Midbrain (tissue), 1 donor: ENCODE results near the gene DOK3.
"Not testable (repeated sequence)": the region's sequence is repeated elsewhere in the genome, so short reads cannot be mapped to it uniquely, and the experiment has no call there.

Source experiments
- DNase-seq: peaks from one replicate; lab custom pipeline; 2025; lab: John Stamatoyannopoulos, UW

DOK3 gene

GRCh38 chr5:177497292-177498012 lies 12.2 kb downstream of the DOK3 start, which contains the start of gene PDLIM7:
Gene PDLIM7, minus strand, starts transcription at chr5:177497604. Its CDS starts 1,092 bp downstream, at chr5:177496512.
- peak; percentile 83 for DNase-seq

GRCh38 chr5:177496727-177497291 lies 12.8 kb downstream of the DOK3 start:
- no peak for DNase-seq

GRCh38 chr5:177496070-177496726 lies 13.4 kb downstream of the DOK3 start:
- no peak for DNase-seq

DNA sequence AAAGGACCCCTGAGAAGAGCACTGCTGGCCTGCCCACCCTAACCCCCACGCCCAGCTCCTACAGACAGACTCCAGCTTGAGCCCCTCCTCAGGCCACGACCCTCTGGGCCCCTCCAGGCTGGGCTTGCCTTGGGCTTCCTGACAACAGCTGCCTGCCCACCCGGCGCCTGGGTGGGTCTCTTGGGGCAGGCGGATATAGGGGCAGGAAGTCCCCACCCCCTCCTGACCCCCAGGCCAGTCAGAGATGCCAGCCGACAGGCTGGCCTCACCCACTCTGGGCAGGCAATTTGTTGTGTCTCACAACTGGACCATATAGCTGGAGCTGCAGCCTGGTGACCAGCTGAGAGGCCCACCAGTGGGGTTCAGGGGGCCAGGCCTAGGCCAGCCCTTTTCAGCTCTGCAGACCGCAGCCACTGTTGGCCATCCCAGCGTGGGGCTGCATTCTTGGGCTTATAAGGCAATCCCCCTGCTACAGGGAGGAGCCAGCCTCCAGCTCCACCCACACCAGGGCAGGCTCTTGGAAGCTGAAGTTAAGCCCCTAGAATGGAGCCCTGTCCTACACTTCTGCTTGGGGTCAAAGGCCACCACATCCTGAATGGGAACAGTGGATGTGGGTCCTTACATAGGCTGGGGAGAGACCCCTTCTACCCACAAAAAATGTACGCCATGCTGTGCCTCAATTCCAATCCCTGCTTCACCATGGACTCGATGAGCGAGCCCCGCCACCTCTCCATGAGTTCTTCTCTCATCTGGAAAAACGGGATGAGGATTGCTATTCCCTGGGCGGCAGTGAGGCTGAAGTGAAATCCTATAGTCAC lies 14.2 kb downstream of the DOK3 start:
- no peak for DNase-seq

- no peak for DNase-seq
These were observed 15.1 kb downstream of the DOK3 start for GRCh38 chr5:177494346-177495195.

DNA sequence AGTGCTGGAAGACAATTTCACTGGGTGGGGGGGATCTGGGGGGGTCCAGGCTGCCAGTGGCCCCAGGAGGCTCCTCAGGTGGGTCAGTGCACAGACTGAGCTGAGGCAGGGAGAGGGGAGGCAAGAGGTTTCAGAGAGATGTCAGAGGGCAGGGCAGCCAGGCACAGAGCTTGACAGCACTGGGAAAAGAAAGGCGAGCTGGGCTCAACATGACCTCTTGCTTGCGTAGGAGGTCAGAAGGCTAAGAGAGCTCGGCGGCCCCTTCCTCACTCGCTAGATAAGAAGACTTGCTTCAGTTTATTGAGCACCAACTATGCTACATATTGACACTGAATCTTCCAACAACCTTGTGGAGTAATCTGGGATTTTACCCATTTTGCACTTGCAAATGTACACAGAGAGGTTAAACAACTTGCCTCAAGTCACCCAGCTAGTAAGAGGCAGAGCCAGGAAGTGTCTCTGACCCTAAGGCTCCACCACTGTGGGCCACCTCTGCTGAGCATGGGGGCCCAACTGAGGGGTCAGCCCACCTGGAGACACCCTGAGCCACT lies 15.8 kb downstream of the DOK3 start:
- DNase-seq: no peak

DNA sequence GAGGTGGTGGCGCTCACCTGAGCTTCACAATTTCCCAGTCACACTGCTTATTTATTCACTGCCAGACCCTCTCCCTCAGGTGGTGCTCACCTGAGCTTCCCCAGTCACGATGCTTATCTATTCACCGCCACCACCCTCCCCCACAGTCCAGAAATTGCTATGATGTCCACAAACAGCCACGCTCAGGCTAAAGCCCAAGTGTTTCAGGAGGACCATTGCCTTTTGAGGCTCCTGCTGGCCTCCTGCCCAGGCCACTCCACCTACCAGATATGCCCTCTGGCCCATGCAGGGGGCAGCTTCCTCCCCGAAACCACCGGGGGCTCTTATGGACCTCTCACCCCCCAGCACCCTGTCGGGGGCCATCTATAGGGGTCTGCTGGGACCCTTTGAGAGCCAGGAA lies 16.8 kb downstream of the DOK3 start:
- no peak for DNase-seq

DNA sequence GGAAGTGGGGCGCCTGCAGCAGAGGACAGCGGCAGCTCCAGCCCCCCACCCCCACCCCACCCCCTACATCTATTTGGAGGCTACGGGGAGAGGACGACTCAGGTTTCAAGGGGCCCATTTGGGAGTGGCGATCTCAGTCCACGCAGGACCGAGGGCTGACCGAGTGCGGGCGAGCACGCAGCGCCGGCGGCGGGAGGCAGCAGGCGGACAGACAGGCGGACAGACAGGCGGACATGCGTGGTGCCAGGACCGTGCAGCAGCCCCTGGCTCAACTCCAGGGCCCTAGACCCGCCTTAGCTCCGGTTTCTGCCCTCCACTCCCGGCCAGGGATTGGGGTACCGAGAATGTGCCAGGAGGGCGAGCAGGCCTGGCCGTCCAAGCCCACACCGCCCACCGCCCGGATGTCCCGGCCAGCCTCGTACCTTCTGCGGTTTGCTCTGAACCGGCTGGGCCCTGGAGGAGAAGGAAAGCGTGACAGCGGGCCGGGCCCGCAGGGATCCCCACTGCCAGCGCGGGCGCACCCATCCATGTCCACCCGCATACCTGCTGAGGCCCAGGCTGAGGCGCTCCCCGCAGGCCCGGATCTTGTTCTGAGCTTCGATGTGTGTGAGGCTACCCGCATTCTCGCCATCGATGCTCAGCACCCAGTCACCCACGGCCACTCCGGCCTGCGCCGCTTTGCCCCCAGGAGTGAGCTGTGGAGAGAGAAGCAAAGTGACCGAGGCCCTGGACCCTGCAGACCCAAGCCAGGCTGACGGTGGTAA lies 17.5 kb downstream of the DOK3 start:
- DNase-seq: no peak

DNA sequence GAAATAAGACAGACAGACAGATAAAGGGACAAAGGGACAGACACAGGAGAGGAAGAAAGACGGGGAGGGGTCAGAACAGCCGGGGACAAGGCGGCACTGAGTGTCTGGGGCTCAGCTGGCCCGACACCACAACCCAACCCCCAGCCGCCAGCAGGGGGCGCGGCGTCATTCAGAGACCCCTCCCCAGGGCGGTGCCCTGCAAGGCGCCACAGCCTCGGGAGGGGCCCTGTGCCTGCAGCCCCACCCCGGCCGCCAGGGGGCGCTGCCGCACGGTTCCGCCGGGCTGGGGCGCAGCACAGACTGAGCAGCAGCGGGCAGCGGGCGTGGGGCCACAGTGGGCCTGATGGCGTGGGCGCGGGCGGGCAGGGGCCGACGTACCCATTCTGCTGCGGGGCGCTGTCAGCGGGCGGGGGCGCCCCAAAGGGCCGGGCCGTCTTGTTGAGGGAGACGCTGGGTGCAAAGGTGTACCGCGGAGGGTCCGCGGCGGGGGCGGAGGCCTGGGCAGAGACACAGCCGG lies 18.1 kb downstream of the DOK3 start:
- DNase-seq: no peak

DNA sequence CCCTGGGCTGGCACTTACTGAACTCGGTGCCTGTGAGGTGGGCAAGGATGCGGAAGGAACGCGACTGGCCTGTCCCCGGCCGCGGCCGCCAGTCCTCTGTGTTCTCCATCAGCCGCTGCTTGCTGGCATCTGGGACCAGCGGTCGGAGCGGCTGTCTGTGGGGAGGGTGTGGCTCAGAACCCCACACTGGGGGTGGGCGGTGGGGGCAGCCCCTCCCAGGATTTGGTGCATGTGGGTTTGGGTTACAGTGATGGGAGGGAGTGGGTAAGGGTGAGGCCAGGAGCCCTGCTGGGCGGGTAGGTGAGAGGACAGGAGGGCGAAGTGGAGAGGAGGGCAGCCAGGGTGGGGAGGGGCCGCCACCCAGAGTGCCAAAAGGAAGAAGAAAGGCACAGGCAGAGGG lies 18.6 kb downstream of the DOK3 start:
- no peak for DNase-seq

DNA sequence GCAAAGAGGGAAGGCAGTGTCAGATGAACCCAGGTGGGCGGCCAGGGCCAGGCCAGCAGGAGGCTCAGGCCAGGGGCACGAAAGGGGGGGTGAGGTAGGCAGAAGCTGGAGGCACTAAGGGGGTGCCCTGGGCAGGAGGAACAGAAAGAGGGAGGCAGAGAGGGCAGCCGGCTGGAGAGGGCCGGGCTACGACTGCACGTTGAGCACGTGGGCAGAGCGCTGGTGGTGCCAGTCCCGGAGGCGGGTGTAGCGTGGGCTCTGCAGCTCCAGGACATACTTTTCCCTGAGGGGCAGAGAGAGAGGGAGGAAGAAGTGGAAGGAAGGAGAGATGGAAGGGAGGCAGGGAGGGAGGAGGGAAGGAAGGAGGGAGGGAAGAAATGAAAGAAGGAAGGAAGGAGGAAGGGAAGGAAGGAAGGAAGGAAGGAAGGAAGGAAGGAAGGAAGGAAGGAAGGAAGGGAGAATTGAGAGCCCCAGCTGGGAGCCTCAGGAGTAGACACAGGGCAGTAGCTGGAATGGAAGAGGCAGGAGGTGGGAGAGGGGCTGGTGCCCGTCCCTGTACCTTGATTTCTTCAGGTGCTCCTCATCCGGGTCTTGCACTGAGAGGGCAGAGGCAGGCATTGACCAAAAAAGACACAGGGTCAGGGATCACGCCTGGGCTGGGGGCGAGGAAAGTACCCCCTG lies 19.2 kb downstream of the DOK3 start:
- DNase-seq: no peak

DNA sequence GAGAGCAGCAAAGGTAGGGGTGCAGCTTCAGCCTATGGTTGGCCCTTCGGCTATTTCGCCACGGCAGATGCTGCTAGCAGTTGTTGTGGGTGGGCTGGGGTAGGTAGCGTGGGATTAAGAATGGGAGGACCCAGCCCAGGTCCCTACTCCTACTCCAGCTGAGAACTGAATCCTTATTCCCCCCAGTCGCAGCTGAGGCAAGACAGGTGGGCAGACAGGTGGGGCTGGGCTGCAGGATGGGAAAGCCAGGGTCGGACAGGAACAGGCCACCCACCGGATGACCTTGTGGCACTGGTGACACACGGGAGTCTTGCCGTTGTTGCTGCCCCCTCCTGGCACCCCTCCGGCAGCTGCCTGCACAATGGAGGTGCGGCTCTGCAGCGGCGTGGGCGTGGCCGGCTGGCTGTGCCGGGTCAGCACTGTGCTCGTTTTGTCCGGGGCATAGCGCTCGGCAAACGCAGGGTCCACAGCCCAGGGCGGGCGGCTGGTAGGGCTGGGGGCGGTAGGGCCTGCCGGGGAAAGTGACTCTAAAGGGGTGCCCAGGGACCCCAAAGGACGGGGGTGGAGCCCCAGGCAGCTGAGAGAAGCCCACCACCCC lies 20.4 kb downstream of the DOK3 start:
- no peak for DNase-seq

GRCh38 chr5:177487975-177488374 lies 21.7 kb downstream of the DOK3 start:
- no peak for DNase-seq

DNA sequence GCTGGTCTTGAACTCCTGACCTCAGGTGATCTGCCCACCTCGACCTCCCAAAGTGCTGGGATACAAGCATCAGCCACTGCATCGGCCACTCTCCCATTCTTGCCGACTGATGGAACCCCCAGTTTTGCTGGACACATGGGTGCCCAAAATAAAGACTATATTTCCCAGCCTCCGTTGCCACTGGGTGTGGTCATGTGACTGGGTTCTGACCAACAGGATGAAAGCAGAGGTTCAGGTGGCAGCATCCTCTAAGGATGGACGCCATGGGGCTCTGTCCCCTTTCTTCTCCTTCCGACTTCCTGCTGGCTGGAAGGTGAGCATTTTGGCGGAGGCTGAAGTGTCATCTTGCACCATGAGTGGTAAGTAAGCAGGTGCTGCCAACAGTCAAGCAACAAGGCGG lies 22.5 kb downstream of the DOK3 start:
- DNase-seq: no peak

GRCh38 chr5:177486256-177486655 lies 23.4 kb downstream of the DOK3 start:
- DNase-seq: no peak

GRCh38 chr5:177485753-177486152 lies 23.9 kb downstream of the DOK3 start:
- not testable (repeated sequence) for DNase-seq

GRCh38 chr5:177484902-177485549 lies 24.6 kb downstream of the DOK3 start:
- DNase-seq: no peak

DNA sequence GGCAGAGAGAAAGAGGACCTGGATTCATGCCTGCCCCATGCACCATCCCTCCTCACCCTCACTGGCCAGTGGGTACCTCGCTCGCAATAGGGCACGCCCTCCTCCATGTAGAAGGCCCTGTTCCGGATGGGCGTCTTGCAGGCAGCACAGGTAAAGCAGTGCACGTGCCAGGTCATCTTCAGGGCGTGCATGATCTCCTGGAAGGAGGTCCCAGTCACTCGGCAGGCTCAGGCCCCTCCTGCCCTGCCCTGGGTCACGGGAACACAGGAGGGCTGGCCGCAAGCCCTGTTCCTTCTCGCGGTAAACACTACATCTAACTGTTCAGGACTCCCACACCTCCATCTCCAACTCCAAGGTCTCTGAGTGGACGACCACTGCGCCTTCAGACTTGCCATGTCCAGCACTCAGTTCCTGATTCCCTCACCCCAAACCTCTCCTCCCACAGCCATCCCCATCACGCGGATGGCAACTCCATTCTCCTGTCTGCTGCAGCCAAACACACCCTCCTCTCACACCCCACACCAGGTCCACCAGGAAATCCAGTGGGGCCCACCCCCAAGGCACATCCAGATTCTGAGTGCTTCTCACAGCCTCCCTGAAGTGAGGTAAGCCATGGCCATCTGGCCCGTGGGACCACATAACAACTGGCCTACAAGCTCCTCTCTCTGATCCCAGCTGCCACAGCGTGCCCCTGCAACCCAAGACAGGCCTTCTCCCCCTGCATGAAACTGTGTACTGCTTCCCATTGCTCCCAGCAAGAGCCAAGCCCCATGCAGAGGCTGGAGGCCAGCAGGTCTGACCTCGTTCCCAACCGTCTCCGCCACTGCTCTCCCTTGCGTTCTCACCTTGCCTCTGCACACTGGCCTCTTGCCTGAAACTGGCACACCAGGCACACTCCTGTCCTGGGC lies 25.4 kb downstream of the DOK3 start:
- no peak for DNase-seq
